Left ventricle myocardium superior (tissue), 1 donor: Measurements from ENCODE around the gene TSPAN10. TPM values are rescaled to one million over a fixed set of nuclear protein-coding genes. Genes with fewer than 3 reads are reported as not detected.
A peak's percentile ranks its signal among the peaks of the same experiment; 100 is the strongest.

Experiments
- ATAC-seq: fragments of 200-7000 bp; cut with Tn5 transposase; one replicate; pipeline ENCODE4 v1.9.1; 2020; ENCODE audit warnings: mild to moderate bottlenecking, moderate library complexity
- DNase-seq: peaks from one replicate; pipeline ENCODE4 v3.0.0-alpha.2; 2020
- intact Hi-C: fragments of 100-400 bp; cut with micrococcal nuclease; formaldehyde crosslinking; loops from one replicate; pipeline ENCODE4 v1.11.0; 2022
- total RNA-seq: library from RNA; stranded (reverse); fragmentation: NEBNext Ultra II Directional; extraction: Animal tissue kit (Norgen Biotek cat#: 25700); gene quantifications from one replicate; pipeline ENCODE4 v1.2.1, GENCODE V29; 2021
- donor health status: DM: no; HTN: yes; CAD: no; lungs with severe emphysema.

Gene TSPAN10
- total RNA-seq, 1 donor from 2014 or later = not detected

DNA sequence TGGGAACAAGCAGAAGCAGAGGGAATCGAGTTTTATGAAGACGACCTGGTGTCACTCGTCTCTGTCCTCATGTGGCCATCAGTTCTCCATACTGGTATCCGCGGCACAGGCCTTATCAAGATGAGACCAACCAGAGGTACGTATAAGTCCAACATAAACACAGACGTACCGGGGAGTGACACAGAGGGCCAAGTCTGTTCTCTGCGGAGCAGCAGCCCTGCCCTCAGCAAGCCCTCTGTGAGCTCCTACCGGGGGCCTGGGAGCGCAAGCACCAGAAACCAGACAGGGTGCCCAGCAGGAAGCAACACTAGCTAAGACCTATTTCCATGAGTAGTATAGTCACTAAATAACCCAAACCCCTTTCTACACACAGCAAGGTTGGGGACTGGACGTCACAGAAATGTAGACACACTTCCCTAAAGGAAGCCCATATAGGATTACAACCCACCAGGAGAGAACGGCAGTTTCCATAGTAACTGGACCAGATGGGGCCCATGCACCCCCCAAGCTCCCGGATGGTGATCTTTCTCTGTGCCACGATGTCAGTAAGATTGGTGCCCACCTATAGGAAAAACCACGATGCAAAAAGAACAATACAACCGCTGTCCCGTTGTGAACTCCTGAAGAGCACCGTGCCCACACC lies 45.7 kb downstream of the TSPAN10 start:
- ATAC-seq (no peak), DNase-seq (no peak)
- intact Hi-C loops = no loop called here

DNA sequence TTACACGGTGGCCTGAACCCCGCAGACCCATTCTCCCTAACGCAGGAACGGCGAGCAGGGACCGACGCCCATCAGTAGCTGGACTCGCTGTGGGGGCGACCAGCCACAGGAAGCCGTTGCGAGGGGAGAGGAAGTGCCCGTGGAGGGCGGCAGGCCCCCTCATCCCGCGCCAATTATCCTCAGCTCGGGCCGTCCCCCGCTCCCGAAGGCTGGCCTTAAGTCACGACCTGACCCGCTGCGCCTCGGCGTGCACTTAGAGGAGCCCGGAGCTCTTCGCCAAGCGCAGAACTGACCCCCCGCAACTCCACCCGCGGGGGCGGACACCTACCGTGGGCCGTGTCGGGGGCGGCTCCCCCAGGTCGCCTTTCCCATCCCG lies 46.2 kb downstream of the TSPAN10 start:
- no peak for DNase-seq
- intact Hi-C loops = no loop called here
- peak; percentile 34 for ATAC-seq

DNA sequence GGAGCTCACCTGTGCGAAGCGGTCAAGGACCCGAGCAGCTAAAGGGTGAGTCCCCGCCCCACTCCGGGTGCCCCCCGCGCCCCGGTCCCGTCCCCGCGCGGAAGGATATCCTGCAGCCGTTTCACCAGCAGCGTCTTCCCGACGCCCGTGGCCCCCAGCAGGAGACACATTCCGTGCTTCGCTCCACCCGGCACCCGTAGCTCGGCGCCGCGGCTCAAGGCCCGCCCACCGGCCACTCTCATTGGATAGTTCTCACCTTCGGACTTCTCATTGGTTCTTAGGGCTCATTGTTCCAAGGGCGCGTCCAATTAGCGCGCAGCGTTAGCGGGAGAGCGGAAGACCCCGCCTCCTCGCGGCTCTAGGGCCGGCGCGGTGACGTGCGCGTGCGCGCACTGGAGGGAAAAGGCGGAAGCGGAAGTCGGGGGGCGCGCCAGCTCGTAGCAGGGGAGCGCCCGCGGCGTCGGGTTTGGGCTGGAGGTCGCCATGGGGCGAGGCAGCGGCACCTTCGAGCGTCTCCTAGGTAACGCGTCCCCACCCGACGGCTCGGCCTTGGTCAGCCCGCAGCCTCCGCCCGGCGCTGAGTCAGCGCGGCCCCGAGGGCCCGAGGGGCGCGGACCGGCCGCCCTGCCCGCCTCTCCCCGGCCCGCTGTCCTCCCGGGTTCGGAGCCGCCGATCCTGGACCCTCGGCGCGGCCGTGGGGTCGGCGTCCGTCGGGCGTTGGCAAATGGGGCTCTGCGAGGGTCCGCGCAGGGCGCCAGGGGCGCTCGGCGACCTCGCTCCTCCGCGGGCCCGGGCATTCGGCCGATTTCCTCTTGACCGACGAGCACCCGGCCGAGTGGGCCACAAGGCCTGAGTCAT lies 46.8 kb downstream of the TSPAN10 start, which contains the start of the genes ARL16 and HGS:
ARL16 (minus strand) TSS at position 214 of the 858 bp plus-strand sequence; CDS start at position 170, 44 bp downstream.
HGS (plus strand) TSS at position 428 of the 858 bp plus-strand sequence; CDS start at position 484, 56 bp downstream.
- intact Hi-C loops = no loop called here

DNA sequence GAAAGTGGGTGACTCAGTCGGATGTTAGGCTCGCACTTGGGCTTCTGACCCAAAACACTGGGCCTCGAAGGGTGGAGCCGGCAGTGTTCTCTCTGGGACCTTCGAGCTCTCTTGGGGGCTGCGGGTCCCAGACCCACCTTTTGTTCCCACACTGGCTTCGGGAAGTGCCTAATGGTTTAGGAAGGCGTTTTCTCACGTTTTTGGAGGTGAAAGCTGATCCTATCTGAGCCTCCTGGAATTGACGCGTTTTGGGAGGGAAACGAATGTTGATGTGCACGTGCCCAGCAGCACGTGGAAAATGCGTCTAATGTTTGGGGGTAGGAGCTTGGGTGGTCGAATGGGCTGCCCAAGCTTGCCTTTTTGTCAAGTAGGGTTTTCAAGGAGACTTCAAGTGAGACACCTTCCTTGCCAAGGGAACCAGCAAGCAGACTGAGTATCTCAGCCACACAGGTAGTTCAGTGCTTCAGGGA lies 47.5 kb downstream of the TSPAN10 start:
- intact Hi-C loops = no loop called here
- DNase-seq (no peak), ATAC-seq (no peak)

More for the DNA sequence above, 46.8 kb downstream of the TSPAN10 start, which contains the start of the genes ARL16 and HGS:
- ATAC-seq (peak; percentile 99), DNase-seq (peak; percentile 99)

DNA sequence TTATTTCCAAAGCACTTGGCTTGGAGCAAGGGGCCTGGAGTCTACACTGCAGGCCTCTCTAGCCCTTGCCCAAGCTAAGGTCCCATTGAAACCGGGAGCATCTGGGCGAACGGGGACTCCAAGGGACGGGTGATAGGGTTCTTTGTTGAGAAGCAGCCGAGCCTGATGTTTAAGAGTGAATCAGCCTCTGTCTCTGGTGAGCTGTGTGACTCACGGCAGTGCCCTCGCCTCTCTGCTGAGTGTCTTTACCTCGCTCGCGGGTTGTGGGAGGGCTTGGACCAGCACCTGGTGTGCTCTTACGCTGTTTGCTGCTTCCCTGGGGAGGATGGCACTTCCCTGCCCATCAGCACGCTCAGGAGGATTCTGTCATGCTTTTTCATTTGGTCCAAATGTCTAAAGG lies 48.1 kb downstream of the TSPAN10 start:
- no peak for ATAC-seq
- intact Hi-C loops = no loop called here
- DNase-seq = no peak

DNA sequence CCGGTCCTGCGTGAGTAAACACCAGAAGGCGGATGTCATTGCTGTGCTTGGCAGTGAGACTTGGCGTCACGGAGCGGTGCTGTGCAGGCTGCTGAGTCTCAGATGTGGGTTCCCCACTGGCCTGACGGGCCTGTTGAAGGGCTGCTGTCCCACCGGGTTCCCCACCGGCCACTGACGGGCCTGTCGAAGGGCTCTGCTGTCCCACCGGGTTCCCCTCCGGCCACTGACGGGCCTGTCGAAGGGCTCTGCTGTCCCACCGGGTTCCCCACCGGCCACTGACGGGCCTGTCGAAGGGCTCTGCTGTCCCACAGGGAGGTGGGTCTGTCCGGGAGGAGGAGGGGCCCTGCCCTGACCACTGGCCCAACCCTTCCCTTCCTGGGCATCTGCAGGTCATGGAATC lies 49.6 kb downstream of the TSPAN10 start:
- DNase-seq (no peak), ATAC-seq (no peak)
- intact Hi-C loops = no loop called here

DNA sequence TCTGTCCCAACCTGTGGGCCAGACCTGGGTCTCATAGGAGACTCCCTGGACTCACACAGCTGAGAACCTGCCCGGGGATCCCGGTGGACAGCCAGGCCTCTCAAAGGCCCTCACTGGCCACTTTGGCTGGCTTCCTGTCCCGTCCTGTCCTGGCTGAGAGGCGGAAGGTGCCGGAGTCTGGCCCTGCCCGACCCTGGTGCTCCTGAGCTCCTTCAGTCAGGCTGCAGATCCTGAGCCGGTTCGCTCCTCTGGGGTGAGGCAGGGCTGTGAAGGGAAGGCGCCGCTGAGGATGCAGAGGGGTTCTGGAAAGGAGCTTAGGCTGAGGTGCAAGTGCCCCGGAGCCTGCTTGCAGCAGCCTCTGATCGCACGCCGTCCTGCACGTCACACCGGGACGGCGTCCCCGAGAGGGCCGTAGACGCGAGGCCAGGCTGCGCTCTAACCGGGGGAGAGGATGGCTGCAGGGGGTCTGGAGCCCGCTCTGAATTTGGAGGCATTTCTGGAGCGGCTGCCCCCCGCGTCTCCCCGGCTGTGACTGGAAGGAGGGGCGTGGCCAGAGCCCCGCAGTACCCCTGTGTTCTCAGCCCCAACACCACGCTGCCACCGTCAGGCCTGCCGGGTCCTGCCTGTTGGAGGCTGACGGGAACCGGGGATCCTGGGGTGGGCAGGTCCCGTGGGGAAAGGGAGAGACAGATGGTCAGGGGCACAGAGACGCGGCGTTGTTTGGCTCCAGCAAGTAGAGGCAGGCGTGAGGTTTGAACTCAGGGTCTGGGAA lies 51.0 kb downstream of the TSPAN10 start:
- DNase-seq (no peak), ATAC-seq (no peak)
- intact Hi-C loops = no loop called here

DNA sequence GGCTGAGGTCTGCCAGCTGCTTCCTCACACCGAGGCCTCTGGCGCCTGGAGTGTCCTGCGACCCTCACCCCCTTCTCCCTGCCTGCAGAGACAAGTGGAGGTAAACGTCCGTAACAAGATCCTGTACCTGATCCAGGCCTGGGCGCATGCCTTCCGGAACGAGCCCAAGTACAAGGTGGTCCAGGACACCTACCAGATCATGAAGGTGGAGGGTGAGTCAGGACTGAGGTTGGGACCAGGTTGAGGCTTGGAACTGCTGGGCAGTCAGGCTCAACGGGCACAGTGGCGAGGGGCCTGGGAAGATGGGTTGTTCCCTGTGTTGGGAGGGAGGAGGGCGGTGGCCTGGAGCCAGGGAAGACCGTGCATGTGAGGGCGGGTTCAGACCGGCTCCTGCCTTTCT lies 51.6 kb downstream of the TSPAN10 start:
- ATAC-seq = no peak
- intact Hi-C loops = no loop called here
- DNase-seq = no peak

DNA sequence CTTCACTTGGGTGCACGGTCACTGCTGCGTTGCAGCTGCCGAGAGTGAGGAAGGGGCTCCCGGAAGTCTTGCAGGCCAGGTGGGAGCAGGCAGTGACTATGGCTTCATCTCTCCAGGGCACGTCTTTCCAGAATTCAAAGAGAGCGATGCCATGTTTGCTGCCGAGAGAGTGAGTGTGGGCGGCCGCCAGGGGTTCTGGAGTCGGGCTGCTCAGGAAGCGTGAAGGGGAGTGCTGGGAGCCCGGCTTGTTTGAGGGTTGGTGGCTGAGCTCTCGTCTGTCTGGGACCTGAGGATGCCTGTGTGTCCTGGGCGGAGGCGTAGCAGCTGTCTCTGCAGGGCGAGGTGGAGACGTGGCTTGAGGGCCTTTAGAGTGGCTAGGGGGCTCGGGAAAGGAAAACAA lies 53.1 kb downstream of the TSPAN10 start:
- DNase-seq = no peak
- intact Hi-C loops = no loop called here
- ATAC-seq = no peak

DNA sequence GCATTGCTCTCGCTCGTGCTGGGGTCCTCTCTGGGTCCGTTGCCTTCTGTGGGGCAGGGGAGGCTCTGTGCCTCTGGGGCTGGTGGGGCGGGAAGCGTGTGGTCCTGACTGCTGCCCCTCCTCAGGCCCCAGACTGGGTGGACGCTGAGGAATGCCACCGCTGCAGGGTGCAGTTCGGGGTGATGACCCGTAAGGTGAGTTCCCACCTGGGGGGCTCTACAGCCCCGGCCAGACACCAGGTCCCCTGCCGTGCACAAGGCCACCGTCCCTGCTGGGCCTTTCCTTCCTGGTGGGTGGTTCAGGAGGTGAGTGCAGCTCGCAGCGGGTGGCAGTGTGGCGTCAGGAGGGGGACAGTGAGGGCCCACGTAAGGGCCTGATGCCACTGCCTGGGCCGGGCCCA lies 53.6 kb downstream of the TSPAN10 start:
- intact Hi-C loops = no loop called here
- no peak for ATAC-seq
- no peak for DNase-seq

DNA sequence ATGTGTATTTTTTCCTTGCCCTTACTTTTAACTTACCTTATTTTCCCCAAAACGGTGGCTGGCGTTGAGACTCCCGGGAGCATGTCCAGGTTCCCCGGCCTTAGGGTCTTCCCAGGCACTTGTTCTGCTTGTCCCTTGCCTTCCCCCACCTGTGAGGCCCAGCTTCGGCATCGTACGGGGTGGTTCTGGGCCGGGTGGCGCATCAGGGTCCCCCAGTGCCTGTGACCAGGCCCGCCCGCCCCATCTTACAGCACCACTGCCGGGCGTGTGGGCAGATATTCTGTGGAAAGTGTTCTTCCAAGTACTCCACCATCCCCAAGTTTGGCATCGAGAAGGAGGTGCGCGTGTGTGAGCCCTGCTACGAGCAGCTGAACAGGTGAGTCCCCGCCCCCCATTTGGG lies 54.2 kb downstream of the TSPAN10 start:
- DNase-seq (no peak), ATAC-seq (no peak)
- intact Hi-C loops = no loop called here

DNA sequence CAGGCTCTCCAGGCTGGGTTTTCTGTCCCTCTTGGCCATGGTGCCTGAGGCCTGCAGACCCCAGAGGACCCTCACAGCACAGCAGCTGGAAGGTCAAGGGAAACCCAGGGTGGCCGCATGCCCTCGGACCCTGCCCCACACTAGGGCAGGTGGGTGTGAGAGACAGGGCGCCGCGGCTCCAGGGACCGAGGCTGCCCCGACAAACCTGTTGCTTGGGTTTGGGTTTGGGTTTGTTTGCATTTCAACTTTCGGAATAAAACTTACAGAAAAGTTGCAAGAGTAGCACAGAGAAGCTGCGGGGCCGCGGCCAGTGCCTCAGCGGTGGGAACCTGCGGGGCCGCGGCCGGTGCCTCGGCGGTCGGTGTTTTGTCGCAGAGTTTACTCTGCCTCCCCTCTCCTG lies 54.6 kb downstream of the TSPAN10 start:
- DNase-seq (no peak), ATAC-seq (no peak)
- intact Hi-C loops = no loop called here

DNA sequence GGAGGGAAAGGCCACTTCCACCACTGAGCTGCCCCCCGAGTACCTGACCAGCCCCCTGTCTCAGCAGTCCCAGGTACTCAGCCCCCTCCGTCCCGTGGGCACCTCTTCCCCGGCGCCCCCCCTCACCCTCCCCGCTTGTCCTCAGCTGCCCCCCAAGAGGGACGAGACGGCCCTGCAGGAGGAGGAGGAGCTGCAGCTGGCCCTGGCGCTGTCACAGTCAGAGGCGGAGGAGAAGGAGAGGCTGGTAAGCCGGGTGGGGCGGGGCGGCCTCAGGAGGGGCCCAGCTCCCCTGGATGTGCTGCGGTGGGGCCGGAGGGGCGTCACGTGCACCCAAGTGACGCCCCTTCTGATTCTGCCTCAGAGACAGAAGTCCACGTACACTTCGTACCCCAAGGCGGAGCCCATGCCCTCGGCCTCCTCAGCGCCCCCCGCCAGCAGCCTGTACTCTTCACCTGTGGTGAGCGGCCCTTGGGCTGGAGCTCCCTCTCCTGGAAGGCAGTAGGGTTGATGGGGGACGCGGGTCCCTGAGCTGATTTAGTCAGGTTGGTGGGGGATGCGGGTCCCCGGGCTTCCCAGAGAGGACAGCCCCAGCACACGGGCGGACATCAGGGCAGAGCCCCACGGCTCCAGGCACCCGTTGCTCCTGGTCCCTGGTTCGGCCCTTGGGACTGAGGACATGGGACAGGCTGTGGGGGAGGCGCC lies 56.7 kb downstream of the TSPAN10 start:
- no peak for ATAC-seq
- DNase-seq = peak; percentile 28
- intact Hi-C loops = no loop called here

DNA sequence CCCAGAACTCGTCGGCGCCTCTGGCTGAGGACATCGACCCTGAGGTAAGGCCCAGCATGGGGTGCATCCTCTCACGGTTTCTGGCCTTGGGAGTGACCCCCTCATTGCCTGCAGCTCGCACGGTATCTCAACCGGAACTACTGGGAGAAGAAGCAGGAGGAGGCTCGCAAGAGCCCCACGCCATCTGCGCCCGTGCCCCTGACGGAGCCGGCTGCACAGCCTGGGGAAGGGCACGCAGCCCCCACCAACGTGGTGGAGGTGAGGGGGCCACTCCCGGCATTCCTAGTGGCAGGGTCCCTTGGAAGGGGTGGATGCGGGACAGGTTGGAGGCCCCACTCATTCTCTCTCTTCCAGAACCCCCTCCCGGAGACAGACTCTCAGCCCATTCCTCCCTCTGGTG lies 57.8 kb downstream of the TSPAN10 start:
- intact Hi-C loops = no loop called here
- DNase-seq = no peak
- no peak for ATAC-seq

DNA sequence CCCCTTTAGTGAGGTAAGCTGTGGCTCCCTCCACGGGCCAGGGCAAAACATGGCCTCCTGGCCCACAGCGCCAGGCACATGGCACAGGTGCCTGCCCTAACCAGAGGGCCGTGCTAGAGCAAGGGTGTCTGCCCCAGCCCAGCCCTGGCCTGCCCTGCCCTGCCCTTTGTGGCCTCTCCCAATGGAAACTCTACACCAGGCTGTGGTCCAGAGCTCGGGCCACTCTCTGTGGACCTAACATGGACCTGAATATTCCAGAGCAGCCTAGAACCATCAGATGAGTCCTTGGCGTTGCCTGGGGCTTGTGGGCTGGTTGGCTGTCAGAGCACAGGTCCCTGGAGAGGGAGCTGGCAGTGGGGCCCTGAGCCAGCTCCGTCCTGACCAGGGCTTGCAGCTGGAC lies 58.2 kb downstream of the TSPAN10 start:
- DNase-seq (no peak), ATAC-seq (no peak)
- intact Hi-C loops = no loop called here

DNA sequence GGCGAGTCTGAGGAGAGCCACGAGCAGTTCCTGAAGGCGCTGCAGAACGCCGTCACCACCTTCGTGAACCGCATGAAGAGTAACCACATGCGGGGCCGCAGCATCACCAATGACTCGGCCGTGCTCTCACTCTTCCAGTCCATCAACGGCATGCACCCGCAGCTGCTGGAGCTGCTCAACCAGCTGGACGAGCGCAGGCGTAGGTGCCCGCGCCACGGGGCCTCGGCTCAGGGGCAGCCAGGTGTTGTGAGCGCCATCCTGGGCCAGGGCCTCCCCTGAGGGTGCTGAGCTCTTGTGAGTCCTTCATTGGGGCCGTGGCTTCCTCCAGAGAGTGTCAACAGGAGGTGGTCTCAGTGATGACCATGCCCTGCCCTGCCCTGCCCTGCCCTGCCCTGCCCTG lies 58.8 kb downstream of the TSPAN10 start:
- intact Hi-C loops = no loop called here
- ATAC-seq = no peak
- peak; percentile 26 for DNase-seq

DNA sequence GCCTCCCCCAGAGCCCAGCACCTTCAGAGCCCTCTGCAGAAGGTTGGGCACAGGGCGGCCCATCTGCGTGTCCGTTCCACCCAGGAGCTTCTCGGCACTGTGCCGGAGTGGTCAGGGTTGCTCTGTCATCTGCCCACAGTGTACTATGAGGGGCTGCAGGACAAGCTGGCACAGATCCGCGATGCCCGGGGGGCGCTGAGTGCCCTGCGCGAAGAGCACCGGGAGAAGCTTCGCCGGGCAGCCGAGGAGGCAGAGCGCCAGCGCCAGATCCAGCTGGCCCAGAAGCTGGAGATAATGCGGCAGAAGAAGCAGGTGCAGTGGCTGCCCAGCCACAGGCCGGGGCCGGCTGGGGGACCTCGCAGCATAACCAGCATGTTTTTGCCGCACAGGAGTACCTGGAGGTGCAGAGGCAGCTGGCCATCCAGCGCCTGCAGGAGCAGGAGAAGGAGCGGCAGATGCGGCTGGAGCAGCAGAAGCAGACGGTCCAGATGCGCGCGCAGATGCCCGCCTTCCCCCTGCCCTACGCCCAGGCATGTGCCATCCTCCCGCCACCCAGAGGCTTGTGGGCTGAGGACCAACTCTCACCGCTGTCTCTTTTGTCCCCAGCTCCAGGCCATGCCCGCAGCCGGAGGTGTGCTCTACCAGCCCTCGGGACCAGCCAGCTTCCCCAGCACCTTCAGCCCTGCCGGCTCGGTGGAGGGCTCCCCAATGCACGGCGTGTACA lies 59.4 kb downstream of the TSPAN10 start:
- intact Hi-C loops = no loop called here
- DNase-seq = peak; percentile 47
- no peak for ATAC-seq

DNA sequence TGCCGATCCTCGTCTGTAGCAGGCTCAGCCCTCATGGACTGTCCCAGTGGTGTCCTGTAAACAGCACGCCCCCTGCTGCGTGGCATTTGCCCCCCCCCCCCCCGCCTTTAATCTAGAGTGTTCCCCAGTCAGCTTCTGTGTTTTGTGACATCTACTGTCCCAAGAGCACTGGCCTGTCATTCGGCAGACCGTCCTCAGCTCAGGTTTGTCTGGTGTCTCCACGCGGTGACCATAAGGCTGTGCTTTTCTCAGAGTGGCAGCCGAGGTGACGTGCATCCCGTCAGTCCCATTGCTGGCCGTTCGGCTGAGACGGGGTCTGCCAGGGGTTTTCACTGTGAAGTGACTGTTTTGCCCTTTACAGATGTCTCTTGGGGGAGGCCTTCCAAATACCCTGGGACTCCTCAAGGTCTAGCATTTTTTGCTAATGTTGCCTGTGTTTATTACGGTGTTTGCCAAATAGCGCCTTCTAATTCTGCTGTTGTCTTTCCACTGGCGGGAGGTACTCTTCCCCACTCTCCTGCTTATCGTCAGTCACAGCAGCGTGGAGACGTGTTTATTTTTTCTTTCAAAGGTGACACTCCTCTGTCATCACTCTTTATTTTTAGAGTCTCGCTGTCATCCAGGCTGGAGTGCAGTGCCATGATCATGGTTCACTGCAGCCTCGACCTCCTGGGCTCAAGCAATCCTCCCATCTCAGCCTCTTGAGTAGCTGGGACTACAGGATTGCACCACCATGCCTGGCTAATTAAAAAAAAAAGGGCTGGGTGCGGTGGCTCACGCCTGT lies 60.5 kb downstream of the TSPAN10 start:
- DNase-seq (peak; percentile 38), ATAC-seq (peak; percentile 64)
- intact Hi-C loops = no loop called here
